Cardiac muscle cell (in vitro differentiated cells and primary cell): ENCODE data around the gene MYG1. TPM values are rescaled to one million over a fixed set of nuclear protein-coding genes. Genes with fewer than 3 reads are reported as not detected.
A peak's percentile ranks its signal among the peaks of the same experiment; 100 is the strongest.

Experiments used
- DNase-seq, 2 donors: peaks; one replicate each; pipeline versions ENCODE4 v3.0.0 to v3.0.0-alpha.2; 2010 to 2017; ENCODE audit warnings: low read depth in 1 of 2, low spot score in 1 of 2
- H3K27ac ChIP-seq: fragments of 200-600 bp; sonication (generic); 2 replicates; pipeline ENCODE4 v1.5.1; 2016
- H3K27me3 ChIP-seq: fragments of 200-600 bp; sonication (generic); 2 replicates; pipeline ENCODE4 v1.6.0; 2016; ENCODE audit warnings: control low read depth
- H3K36me3 ChIP-seq: fragments of 200-600 bp; sonication (generic); 2 replicates; pipeline ENCODE4 v1.5.1; 2016; ENCODE audit warnings: control low read depth
- H3K4me1 ChIP-seq: fragments of 200-600 bp; sonication (generic); 2 replicates; pipeline ENCODE4 v1.8.1; 2017; ENCODE audit warnings: low read depth, mild to moderate bottlenecking, mixed run types
- H3K4me3 ChIP-seq: fragments of 200-600 bp; sonication (generic); 2 replicates; pipeline ENCODE4 v1.5.1; 2016; ENCODE audit warnings: mild to moderate bottlenecking
- H3K9me3 ChIP-seq: fragments of 200-600 bp; sonication (generic); 2 replicates; pipeline ENCODE4 v1.5.1; 2017; ENCODE audit warnings: low read depth, mild to moderate bottlenecking, control low read depth
- CTCF ChIP-seq: IDR thresholded peaks from 2 replicates; pipeline ENCODE4 v1.5.1; 2012; ENCODE audit warnings: low read depth, mild to moderate bottlenecking, low read length
- polyA plus RNA-seq: library from polyadenylated mRNA; unstranded; fragments of >200 nt; fragmentation: Nextera tagmentation; extraction: Ambion mirVana; gene quantifications from 2 replicates; pipeline ENCODE4 v1.2.1, GENCODE V29; 2016
- total RNA-seq: library from RNA; depleted of rRNA; stranded (reverse); fragments of >200 nt; gene quantifications from 2 replicates; pipeline ENCODE4 v1.2.3, GENCODE V29; 2016

The MYG1 gene
- total and polyA plus RNA-seq, 2 experiments from 2014 or later, result 71.0 to 75.4 TPM

DNA sequence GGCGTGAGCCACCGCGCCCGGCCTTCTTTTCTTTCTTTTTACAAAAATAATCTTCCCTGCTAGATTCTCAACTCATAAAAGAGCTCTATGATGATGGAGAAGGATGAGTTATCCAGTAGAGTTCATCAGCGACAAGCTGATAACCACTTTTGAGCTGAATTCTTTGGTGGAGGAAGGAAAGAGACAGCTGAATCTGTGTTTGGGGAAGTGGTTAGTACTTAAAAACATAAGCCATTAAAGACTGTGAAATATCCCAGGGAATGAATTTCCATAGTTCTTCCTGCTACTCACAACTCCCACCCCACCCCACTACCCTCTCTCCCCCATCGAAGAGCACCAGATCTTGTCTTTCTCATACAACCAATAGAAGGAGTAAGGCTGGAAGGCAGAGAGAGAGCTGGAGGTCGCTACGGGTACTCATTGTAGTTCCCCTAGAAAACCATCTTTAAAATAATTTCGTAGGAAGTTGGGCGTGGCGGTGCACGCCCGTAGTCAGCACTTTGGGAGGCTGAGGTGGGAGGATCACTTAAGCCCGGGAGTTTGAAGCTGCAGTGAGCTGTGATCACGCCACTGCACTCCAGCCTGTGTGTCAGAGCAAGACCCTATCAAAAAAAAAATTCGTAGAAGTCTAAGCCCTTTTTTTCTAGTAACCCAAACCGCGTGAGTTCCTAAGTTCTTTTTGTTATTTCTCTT lies 32.0 kb upstream of the MYG1 start:
- Histone ChIP-seq H3K4me3 (peak overlapping the region; percentile 51), H3K36me3 (no peaks in the 10 kb centered on the region), H3K9me3 (no peaks in the 10 kb centered on the region), H3K27me3 (no peaks in the 10 kb centered on the region), H3K4me1 (peaks cover 4% of the 10 kb centered on the region), H3K27ac (no peak overlapping the region)
- DNase-seq, result no peak
- no peak for TF ChIP-seq CTCF

DNA sequence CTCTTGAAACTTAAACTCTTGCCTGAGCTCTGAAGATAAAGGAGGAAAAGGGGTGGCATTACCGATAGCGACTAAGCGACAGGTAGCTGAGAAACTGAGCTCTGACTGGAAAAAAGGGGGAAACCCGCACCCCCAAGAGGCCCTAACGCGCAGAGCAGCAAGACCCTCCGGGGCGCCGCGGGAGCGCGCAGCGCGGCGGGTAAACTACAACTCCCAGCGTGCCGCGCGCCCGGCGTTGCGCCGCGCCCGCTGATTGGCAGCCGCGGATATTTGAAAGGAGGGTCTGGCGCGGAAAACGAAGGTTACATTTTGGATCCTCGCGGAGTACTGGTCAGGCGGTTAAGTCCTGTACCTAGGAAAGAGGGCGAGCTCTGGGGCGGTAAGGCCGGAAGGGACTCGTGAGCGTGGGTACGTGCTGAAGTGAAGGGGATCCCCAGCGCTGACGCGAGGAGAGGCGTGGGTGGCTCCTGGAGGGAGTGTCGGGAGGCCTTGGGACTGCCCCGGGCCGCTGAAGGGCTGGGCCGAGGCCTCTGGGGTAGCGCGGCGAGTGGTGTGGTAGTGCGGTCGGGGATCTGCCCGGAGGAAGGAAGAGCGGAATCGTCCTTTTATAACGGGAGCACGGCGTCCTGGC lies 31.4 kb upstream of the MYG1 start, which contains the start of gene ESPL1:
Gene ESPL1 (plus strand): TSS at position 301 of the 631 bp plus-strand sequence. CDS start 468 bp downstream, outside the sequence.
- Histone ChIP-seq H3K4me1 (peaks cover 4% of the 10 kb centered on the region), H3K4me3 (peak within 1 kb of the TSS; percentile 51), H3K36me3 (no peaks in the 10 kb centered on the region), H3K27ac (no peak within 1 kb of the TSS), H3K9me3 (no peaks in the 10 kb centered on the region), H3K27me3 (no peaks in the 10 kb centered on the region)
- DNase-seq, result peak; percentile 82 to 84
- TF ChIP-seq CTCF, result peak; percentile 30

DNA sequence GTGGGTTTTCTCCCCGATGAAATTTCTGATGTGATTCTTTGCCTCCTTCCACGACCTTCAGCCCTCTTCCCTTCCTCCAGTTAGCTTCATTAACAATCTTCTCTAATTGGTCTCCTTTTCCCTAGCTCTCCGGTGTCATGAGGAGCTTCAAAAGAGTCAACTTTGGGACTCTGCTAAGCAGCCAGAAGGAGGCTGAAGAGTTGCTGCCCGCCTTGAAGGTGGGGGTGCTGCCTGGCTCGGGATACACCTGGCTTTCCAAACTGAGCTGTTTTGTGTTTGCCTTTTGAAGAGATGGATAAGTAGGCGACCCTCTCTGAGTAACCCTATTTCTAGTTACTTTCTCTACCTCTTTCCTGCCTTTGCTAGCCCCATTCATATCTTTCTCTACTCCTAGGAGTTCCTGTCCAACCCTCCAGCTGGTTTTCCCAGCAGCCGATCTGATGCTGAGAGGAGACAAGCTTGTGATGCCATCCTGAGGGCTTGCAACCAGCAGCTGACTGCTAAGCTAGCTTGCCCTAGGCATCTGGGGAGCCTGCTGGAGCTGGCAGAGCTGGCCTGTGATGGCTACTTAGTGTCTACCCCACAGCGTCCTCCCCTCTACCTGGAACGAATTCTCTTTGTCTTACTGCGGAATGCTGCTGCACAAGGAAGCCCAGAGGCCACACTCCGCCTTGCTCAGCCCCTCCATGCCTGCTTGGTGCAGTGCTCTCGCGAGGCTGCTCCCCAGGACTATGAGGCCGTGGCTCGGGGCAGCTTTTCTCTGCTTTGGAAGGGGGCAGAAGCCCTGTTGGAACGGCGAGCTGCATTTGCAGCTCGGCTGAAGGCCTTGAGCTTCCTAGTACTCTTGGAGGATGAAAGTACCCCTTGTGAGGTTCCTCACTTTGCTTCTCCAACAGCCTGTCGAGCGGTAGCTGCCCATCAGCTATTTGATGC lies 30.6 kb upstream of the MYG1 start:
- no peaks in the 10 kb centered on the region for H3K27me3 ChIP-seq
- DNase-seq, result no peak

DNA sequence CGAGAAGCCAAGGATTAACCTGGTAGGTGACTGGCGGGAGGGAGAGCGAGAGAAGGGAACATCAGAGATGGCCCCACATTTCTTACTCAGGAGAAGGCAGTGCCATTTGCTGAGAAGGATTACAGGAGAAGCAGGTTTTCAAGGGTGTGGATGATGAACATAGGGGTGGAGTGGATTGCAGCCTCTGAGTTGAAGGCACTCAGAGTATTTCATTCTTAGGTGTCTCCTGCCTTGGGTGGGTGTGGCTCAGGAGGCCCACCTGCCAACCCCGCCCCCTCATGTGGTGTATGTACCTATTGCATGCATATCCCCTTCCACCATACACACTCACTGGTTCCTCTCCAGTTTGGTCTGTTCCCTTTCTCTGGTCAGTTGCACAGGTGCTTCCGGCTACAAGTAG lies 25.1 kb upstream of the MYG1 start:
- Histone ChIP-seq H3K27ac (no peak overlapping the region), H3K4me1 (no peaks in the 10 kb centered on the region), H3K4me3 (no peak overlapping the region), H3K36me3 (no peaks in the 10 kb centered on the region), H3K27me3 (no peaks in the 10 kb centered on the region), H3K9me3 (no peaks in the 10 kb centered on the region)
- DNase-seq, result no peak
- TF ChIP-seq CTCF, result no peak

More for the DNA sequence above, 30.6 kb upstream of the MYG1 start:
- Histone ChIP-seq H3K4me1 (peaks cover 4% of the 10 kb centered on the region), H3K9me3 (no peaks in the 10 kb centered on the region), H3K4me3 (peak overlapping the region; percentile 51), H3K36me3 (no peaks in the 10 kb centered on the region), H3K27ac (no peak overlapping the region)
- no peak for TF ChIP-seq CTCF

DNA sequence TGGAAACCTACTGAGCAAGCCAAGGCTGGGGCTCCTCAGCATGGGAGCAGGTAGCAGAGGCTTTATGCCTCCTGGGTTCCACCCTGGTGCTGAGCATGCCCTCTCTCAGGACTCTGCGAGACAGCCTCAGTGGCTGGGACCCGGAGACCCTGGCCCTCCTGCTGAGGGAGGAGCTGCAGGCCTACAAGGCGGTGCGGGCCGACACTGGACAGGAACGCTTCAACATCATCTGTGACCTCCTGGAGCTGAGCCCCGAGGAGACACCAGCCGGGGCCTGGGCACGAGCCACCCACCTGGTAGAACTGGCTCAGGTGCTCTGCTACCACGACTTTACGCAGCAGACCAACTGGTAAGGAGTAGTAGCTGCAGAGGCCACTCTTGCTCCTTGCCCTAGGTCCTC lies 23.0 kb upstream of the MYG1 start:
- no peak overlapping the region for H3K27ac ChIP-seq
- no peak for DNase-seq
- H3K4me3 ChIP-seq, result no peak overlapping the region
- TF ChIP-seq CTCF, result no peak
- no peaks in the 10 kb centered on the region for H3K36me3 ChIP-seq
- no peaks in the 10 kb centered on the region for H3K9me3 ChIP-seq
- no peaks in the 10 kb centered on the region for H3K27me3 ChIP-seq
- H3K4me1 ChIP-seq, result no peaks in the 10 kb centered on the region
